Chondrocyte (in vitro differentiated cells): ENCODE results near the gene SULF2. TPM values are rescaled to one million over a fixed set of nuclear protein-coding genes. Genes with fewer than 3 reads are reported as not detected.

Experiments used
- DNase-seq: peaks from one replicate; pipeline ENCODE4 v3.0.0; 2021; ENCODE audit warnings: mixed read lengths, low spot score
- H3K27ac Mint-ChIP-seq: one replicate; pipeline ENCODE4 v1.8.0; 2021; ENCODE audit warnings: mild to moderate bottlenecking, moderate library complexity, mixed read lengths; ENCODE audit not compliant: unreplicated experiment
- H3K27me3 Mint-ChIP-seq: 2 replicates; pipeline ENCODE4 v1.8.0; 2021; ENCODE audit warnings: low read depth, mixed read lengths
- H3K36me3 Mint-ChIP-seq: 2 replicates; pipeline ENCODE4 v1.8.0; 2021; ENCODE audit warnings: low read depth, mixed read lengths
- H3K4me1 Mint-ChIP-seq: 2 replicates; pipeline ENCODE4 v1.8.0; 2021; ENCODE audit warnings: low read depth, mild to moderate bottlenecking, mixed read lengths
- H3K4me3 Mint-ChIP-seq: one replicate; pipeline ENCODE4 v1.8.0; 2021; ENCODE audit warnings: mild to moderate bottlenecking, moderate library complexity, mixed read lengths; ENCODE audit not compliant: unreplicated experiment
- H3K9me3 Mint-ChIP-seq: 2 replicates; pipeline ENCODE4 v1.8.0; 2021; ENCODE audit warnings: low read depth, mixed read lengths
- total RNA-seq: library from RNA; stranded (reverse); gene quantifications from 3 replicates; pipeline ENCODE4 v1.2.1, GENCODE V29; 2021
- TF ChIP-seq, protein P1 (sequence below): fragments of 200-600 bp; sonication (generic); IDR thresholded peaks from 2 replicates; pipeline ENCODE4 v1.5.0; 2021; ENCODE audit warnings: antibody characterized with exemption, mild to moderate bottlenecking, moderate library complexity

Gene SULF2
- total RNA-seq, 1 donor from 2014 or later = 82.4 TPM

DNA sequence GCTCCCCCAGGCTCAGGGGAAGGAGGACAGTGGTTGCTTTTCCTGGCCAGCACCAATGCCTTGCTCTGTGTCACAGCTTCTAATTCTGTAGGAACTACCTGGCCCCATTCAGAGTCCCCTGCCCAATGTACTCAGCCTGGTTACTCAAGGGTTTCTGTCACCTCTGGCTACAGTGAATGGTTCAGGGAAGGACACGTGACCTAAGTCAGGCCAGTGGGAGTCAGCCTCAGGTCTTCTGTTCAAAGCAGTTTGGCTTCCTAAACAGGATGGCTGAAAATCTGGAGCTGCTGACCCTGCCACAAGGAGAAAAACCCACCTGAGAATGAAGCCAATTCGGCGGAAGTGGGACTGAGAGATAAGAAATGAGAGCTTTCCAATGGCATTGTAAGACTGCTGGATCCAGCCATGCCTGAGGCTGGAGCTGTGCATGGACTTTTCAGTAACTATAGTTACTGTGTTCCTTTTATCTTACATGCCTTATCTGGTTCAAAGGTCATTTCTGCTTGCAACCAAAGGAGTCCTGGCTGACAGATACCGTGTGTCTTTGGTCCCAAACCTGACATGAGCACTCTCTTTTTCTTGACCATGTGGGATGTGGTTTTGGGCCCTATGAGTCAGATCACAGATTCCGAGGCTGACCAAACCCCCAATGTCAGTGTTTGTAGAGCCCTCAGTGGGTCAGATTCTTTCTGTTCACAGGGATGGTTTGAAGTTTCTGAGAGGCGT is 104.3 kb downstream of the SULF2 start:
- H3K4me1 Mint-ChIP-seq = peaks cover 14% of the 10 kb centered on the region
- H3K27me3 Mint-ChIP-seq = no peaks in the 10 kb centered on the region
- no peak overlapping the region for H3K4me3 Mint-ChIP-seq
- H3K9me3 Mint-ChIP-seq = no peaks in the 10 kb centered on the region
- H3K36me3 Mint-ChIP-seq = peaks cover 1% of the 10 kb centered on the region
- no peak for DNase-seq
- TF ChIP-seq, protein P1, sequence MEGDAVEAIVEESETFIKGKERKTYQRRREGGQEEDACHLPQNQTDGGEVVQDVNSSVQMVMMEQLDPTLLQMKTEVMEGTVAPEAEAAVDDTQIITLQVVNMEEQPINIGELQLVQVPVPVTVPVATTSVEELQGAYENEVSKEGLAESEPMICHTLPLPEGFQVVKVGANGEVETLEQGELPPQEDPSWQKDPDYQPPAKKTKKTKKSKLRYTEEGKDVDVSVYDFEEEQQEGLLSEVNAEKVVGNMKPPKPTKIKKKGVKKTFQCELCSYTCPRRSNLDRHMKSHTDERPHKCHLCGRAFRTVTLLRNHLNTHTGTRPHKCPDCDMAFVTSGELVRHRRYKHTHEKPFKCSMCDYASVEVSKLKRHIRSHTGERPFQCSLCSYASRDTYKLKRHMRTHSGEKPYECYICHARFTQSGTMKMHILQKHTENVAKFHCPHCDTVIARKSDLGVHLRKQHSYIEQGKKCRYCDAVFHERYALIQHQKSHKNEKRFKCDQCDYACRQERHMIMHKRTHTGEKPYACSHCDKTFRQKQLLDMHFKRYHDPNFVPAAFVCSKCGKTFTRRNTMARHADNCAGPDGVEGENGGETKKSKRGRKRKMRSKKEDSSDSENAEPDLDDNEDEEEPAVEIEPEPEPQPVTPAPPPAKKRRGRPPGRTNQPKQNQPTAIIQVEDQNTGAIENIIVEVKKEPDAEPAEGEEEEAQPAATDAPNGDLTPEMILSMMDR = no peak
- H3K27ac Mint-ChIP-seq = no peak overlapping the region

- Mint-ChIP-seq H3K9me3 (no peaks in the 10 kb centered on the region), H3K4me3 (no peak overlapping the region), H3K4me1 (peaks cover 12% of the 10 kb centered on the region), H3K27me3 (no peaks in the 10 kb centered on the region), H3K27ac (no peak overlapping the region), H3K36me3 (peaks cover 1% of the 10 kb centered on the region)
- TF ChIP-seq, protein P1 = no peak
- DNase-seq = no peak
Observed at GRCh38 chr20:47679462-47679861, 105.8 kb downstream of the SULF2 start.

GRCh38 chr20:47678536-47678935 is 106.7 kb downstream of the SULF2 start:
- TF ChIP-seq, protein P1 = no peak
- H3K9me3 Mint-ChIP-seq = no peaks in the 10 kb centered on the region
- no peaks in the 10 kb centered on the region for H3K27me3 Mint-ChIP-seq
- no peak overlapping the region for H3K27ac Mint-ChIP-seq
- no peak for DNase-seq
- no peak overlapping the region for H3K4me3 Mint-ChIP-seq
- peaks cover 12% of the 10 kb centered on the region for H3K4me1 Mint-ChIP-seq
- peaks cover 1% of the 10 kb centered on the region for H3K36me3 Mint-ChIP-seq

DNA sequence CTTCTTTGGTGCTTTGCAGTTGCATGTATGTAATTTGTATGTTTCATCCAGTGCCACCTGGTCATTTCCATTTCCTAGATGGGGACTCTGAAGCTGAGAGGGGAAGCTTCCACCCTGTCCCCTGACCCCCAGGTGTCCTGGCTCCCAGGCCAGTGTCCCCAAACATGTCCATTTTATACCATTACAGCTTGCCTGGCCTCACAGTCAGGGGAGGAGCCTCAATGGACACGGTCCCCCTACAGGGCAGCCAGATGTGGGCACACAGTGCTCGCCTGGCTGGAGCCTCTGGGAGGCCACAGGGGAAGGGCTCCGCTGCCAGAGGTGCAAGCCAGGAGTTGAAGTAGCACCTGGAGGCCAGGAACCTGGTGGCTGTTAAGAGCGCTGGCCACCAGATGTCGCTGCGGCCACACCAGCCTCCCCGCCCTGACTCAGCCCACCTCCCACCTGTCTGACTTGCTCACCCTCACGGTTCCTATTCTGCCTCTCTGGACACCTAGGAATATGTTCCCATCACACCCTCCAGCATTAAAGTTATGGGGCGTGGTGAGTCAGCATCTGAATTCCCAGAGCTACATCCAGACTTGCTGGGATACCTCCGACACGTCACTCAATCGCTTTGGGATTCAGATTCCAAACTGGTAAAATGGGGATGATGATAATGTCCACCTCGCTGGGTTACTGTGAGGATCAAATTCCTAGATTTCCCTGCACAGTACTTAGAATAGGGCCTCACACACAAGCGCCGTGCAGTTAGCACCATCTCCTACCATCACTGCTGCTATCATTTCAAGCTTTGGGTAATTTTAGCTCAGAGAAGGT is 107.4 kb downstream of the SULF2 start:
- Mint-ChIP-seq H3K9me3 (no peaks in the 10 kb centered on the region), H3K4me3 (no peak overlapping the region), H3K27me3 (no peaks in the 10 kb centered on the region), H3K36me3 (no peaks in the 10 kb centered on the region), H3K4me1 (peaks cover 12% of the 10 kb centered on the region), H3K27ac (no peak overlapping the region)
- DNase-seq = no peak
- TF ChIP-seq, protein P1 = peak; percentile 96

DNA sequence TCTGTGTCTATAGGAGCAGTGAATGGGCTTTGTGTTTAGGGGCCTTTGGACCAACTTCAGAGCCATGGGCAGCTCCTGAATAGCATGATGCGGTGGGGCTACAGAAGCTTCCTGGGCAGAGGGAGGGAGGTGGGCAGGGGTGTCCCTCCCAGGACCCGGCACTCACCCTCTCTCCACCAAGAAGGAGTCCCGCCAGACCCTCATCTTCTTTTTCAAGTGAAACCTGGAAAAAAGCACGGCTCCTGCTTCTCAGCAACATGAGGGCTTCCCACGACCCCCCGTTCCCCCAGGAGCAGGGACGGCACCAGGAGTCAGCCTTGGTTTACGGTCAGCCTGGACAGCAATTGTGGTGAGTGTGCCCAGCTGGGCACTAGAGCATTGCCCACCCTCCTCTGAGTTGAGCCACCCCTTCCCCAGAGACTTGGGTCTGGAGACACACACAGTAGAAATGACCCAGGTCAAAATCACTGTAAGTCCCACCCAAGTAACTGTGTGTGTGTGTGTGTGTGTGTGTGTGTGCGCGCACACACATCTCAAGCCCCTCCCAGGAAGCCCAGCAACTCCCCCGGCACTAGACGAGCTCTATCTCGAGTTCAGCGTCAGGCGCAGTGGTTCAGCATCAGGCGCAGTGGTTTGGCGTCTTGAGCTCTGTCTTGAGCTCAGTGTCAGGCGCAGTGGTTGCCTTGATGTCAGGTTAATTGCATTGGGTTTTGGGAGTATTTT is 108.2 kb downstream of the SULF2 start:
- no peak overlapping the region for H3K4me3 Mint-ChIP-seq

More for the DNA sequence above, 108.2 kb downstream of the SULF2 start:
- H3K9me3 Mint-ChIP-seq = no peaks in the 10 kb centered on the region
- no peak for DNase-seq
- H3K36me3 Mint-ChIP-seq = no peaks in the 10 kb centered on the region
- TF ChIP-seq, protein P1 = no peak
- peaks cover 5% of the 10 kb centered on the region for H3K4me1 Mint-ChIP-seq
- H3K27ac Mint-ChIP-seq = no peak overlapping the region
- no peaks in the 10 kb centered on the region for H3K27me3 Mint-ChIP-seq
